Activated T-helper 1 cell treated with anti-CD3 and anti-CD28 coated beads, Interleukin-12 subunit alpha, Interleukin-12 subunit beta, Interleukin-2, Interleukin-4 antibody, amounts not matched to agents 30 ng/mL and 10 ng/mL and 1 ng/mL, durations not matched to agents 14 hours and 24 hours and 36 hours (primary cell): ENCODE measurements around the gene PPP2R3A. TPM values are rescaled to one million over a fixed set of nuclear protein-coding genes. Genes with fewer than 3 reads are reported as not detected.
"Not testable (repeated sequence)": the region's sequence is repeated elsewhere in the genome, so short reads cannot be mapped to it uniquely, and the experiment has no call there.

Source experiments
- DNase-seq: peaks from one replicate; pipeline ENCODE4 v3.0.0; 2021; ENCODE audit warnings: low spot score
- H3K27ac Mint-ChIP-seq: one replicate; pipeline ENCODE4 v1.8.0; 2021; ENCODE audit warnings: mild to moderate bottlenecking, mixed read lengths
- H3K27me3 Mint-ChIP-seq: one replicate; pipeline ENCODE4 v1.8.0; 2022; ENCODE audit warnings: mild to moderate bottlenecking, moderate library complexity, mixed read lengths; ENCODE audit not compliant: insufficient read depth
- H3K36me3 Mint-ChIP-seq: one replicate; pipeline ENCODE4 v1.8.0; 2021; ENCODE audit warnings: low read depth, mixed read lengths
- H3K4me1 Mint-ChIP-seq: one replicate; pipeline ENCODE4 v1.8.0; 2021; ENCODE audit warnings: low read depth, mixed read lengths
- H3K4me3 Mint-ChIP-seq: one replicate; pipeline ENCODE4 v1.8.0; 2021; ENCODE audit warnings: mild to moderate bottlenecking, moderate library complexity, mixed read lengths
- H3K9me3 Mint-ChIP-seq: one replicate; pipeline ENCODE4 v1.8.0; 2021; ENCODE audit warnings: mixed read lengths
- intact Hi-C: fragments of 100-400 bp; cut with micrococcal nuclease; formaldehyde crosslinking; loops from one replicate; pipeline ENCODE4 v1.15.1; 2024
- total RNA-seq: library from RNA; stranded (reverse); gene quantifications from 2 replicates; pipeline ENCODE4 v1.2.3, GENCODE V29; 2022

PPP2R3A gene
- total RNA-seq, 1 donor from 2014 or later, result not detected

DNA sequence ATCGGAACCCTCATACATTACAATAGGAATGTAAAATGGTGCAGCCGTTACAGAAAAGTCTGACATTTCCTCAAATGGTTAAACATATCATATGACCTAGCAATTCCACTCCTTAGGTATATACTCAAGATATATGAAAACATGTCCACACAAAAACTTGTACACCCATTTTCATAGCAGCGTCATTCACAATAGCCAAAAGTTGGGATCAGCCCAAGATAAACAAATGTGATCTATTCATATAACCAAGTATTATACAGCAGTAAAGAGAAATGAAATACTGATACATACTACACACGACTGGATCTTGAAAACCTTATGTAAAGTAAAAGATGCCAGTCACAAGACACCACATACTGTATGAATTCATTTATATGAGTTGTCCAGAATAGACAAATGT is 128.2 kb downstream of the PPP2R3A start:
- H3K4me1 Mint-ChIP-seq, result no peaks in the 10 kb centered on the region
- H3K4me3 Mint-ChIP-seq, result no peak overlapping the region
- H3K9me3 Mint-ChIP-seq, result no peaks in the 10 kb centered on the region
- H3K36me3 Mint-ChIP-seq, result no peaks in the 10 kb centered on the region
- intact Hi-C loops, result no loop called here
- no peak for DNase-seq
- H3K27me3 Mint-ChIP-seq, result peaks cover 15% of the 10 kb centered on the region
- H3K27ac Mint-ChIP-seq, result no peak overlapping the region

- intact Hi-C loops, result no loop called here
- Mint-ChIP-seq H3K27ac (no peak overlapping the region), H3K36me3 (no peaks in the 10 kb centered on the region), H3K9me3 (no peaks in the 10 kb centered on the region), H3K4me3 (no peak overlapping the region), H3K27me3 (peaks cover 14% of the 10 kb centered on the region), H3K4me1 (peaks cover 14% of the 10 kb centered on the region)
- DNase-seq, result no peak
Observed at GRCh38 chr3:136105044-136105443, 139.5 kb downstream of the PPP2R3A start.

DNA sequence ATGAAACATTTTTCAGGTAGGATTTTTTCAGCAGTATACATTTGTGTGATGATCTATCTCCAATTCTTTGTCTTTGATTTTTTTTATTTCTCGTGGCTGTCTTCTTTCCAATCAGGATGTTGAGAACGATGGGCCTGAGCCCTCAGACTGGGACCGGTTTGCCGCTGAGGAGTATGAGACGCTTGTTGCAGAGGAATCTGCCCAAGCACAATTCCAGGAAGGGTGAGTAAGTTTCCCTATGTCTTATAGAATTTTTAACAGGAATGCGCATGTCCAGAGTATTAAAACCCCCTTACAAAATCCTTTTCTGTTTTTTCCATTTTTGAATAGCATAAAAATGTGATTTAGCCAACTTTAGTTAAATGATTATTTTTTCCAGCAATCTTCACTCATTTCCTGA is 140.6 kb downstream of the PPP2R3A start:
- H3K9me3 Mint-ChIP-seq, result no peaks in the 10 kb centered on the region
- H3K36me3 Mint-ChIP-seq, result no peaks in the 10 kb centered on the region
- peaks cover 16% of the 10 kb centered on the region for H3K4me1 Mint-ChIP-seq
- no peak overlapping the region for H3K4me3 Mint-ChIP-seq
- DNase-seq, result no peak
- peaks cover 20% of the 10 kb centered on the region for H3K27me3 Mint-ChIP-seq
- H3K27ac Mint-ChIP-seq, result no peak overlapping the region
- intact Hi-C loops, result no loop called here

GRCh38 chr3:136109499-136109898 is 144.0 kb downstream of the PPP2R3A start:
- Mint-ChIP-seq H3K4me1 (peaks cover 16% of the 10 kb centered on the region), H3K9me3 (no peaks in the 10 kb centered on the region), H3K27ac (no peak overlapping the region), H3K27me3 (peaks cover 26% of the 10 kb centered on the region), H3K36me3 (no peaks in the 10 kb centered on the region), H3K4me3 (no peak overlapping the region)
- no peak for DNase-seq
- intact Hi-C loops, result no loop called here

- no peaks in the 10 kb centered on the region for H3K9me3 Mint-ChIP-seq
- no peaks in the 10 kb centered on the region for H3K36me3 Mint-ChIP-seq
- no peak overlapping the region for H3K4me3 Mint-ChIP-seq
- no peak overlapping the region for H3K27ac Mint-ChIP-seq
- H3K27me3 Mint-ChIP-seq, result peaks cover 28% of the 10 kb centered on the region
- intact Hi-C loops, result no loop called here
- DNase-seq, result no peak
- peaks cover 16% of the 10 kb centered on the region for H3K4me1 Mint-ChIP-seq
Observed at GRCh38 chr3:136110481-136110880, 145.0 kb downstream of the PPP2R3A start.

GRCh38 chr3:136114421-136114820 is 148.9 kb downstream of the PPP2R3A start:
- Mint-ChIP-seq H3K9me3 (peaks cover 6% of the 10 kb centered on the region), H3K4me1 (peaks cover 9% of the 10 kb centered on the region), H3K27me3 (peaks cover 34% of the 10 kb centered on the region), H3K27ac (no peak overlapping the region), H3K36me3 (no peaks in the 10 kb centered on the region), H3K4me3 (no peak overlapping the region)
- no peak for DNase-seq
- intact Hi-C loops, result no loop called here

- H3K27ac Mint-ChIP-seq, H3K36me3 Mint-ChIP-seq, H3K4me1 Mint-ChIP-seq, DNase-seq, H3K4me3 Mint-ChIP-seq, H3K9me3 Mint-ChIP-seq, intact Hi-C loops: not testable (repeated sequence)
- peaks cover 21% of the 10 kb centered on the region for H3K27me3 Mint-ChIP-seq
Observed at GRCh38 chr3:136119332-136119731, 153.8 kb downstream of the PPP2R3A start.

DNA sequence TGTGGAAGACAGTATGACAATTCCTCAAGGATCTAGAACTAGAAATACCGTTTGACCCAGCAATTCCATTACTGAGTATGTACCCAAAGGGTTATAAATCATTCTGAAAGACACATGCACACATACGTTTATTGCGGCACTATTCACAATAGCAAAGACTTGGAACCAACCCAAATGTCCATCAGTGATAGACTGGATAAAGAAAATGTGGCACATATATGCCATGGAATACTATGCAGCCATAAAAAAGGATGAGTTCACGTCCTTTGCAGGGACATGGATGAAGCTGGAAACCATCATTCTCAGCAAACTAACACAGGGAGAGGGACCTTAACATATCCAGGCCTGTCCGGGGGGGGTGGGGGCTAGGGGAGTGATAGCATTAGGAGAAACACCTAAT is 154.3 kb downstream of the PPP2R3A start:
- H3K36me3 Mint-ChIP-seq, intact Hi-C loops, H3K4me1 Mint-ChIP-seq, DNase-seq, H3K9me3 Mint-ChIP-seq, H3K4me3 Mint-ChIP-seq, H3K27ac Mint-ChIP-seq: not testable (repeated sequence)
- peaks cover 21% of the 10 kb centered on the region for H3K27me3 Mint-ChIP-seq

DNA sequence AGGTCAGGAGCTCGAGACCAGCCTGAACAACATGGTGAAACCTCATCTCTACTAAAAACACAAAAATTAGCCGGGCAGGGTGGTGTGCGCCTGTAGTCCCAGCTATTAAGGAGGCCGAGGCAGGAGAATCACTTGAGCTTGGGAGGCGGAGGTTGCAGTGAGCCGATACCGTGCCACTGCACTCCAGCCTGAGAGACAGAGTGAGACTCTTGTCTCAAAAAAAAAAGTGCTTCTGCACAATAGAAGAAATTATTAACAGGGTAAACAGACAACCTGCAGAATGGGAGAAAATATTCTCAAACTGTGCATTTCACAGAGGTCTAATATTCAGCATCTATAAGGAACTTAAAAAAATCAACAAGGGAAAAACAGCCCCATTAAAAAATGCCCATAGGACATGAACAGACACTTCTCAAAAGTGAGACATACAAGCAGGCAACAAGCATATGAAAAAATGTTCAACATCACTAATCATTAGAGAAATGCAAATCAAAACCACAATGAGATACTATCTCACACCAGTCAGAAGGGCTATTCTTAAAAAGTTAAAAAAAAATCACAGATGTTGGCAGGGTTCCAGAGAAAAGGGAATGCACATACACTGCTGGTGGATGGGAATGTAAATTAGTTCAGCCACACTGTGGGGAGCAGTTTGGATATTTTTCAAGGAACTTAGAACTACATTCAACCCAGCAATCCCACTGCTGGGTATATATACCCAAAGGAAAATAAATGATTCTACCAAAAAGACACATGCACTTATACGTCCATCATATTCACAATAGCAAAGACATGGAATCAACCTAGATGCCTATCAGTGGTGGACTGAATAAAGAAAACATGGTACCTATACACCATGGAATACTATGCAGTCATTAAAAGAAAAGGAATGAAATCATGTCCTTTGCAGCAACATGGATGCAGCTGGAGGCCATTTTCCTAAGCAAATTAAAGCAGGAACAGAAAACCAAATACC is 155.1 kb downstream of the PPP2R3A start:
- Mint-ChIP-seq H3K27ac (no peak overlapping the region), H3K4me1 (no peaks in the 10 kb centered on the region), H3K4me3 (no peak overlapping the region), H3K36me3 (no peaks in the 10 kb centered on the region), H3K9me3 (peaks cover 6% of the 10 kb centered on the region), H3K27me3 (peaks cover 18% of the 10 kb centered on the region)
- DNase-seq, result no peak
- intact Hi-C loops, result no loop called here

DNA sequence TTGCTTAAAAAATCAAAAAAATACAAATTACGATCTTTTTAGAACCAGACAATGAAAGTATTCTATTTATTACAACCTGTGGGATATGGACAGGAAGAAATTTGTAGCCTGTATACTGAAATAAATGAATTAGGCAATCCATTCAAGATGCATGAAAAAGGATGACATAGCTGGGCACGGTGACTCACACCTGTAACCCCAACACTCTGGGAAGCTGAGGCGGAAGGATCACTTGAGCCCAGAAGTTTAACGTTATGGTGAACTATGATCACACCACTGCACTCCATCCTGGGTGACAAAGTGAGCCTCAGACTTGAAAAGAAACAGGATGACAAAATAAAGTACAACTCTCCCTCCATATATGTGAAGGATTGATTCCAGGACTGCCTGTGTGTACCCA is 156.5 kb downstream of the PPP2R3A start:
- H3K27ac Mint-ChIP-seq, result no peak overlapping the region
- no peak for DNase-seq
- intact Hi-C loops, result no loop called here
- peaks cover 3% of the 10 kb centered on the region for H3K9me3 Mint-ChIP-seq
- H3K4me3 Mint-ChIP-seq, result no peak overlapping the region
- H3K36me3 Mint-ChIP-seq, result no peaks in the 10 kb centered on the region
- no peaks in the 10 kb centered on the region for H3K4me1 Mint-ChIP-seq
- H3K27me3 Mint-ChIP-seq, result peaks cover 9% of the 10 kb centered on the region

GRCh38 chr3:136131647-136132046 is 166.1 kb downstream of the PPP2R3A start:
- H3K4me1 Mint-ChIP-seq, H3K27me3 Mint-ChIP-seq, H3K4me3 Mint-ChIP-seq, intact Hi-C loops, H3K36me3 Mint-ChIP-seq, H3K9me3 Mint-ChIP-seq, H3K27ac Mint-ChIP-seq, DNase-seq: not testable (repeated sequence)

- Mint-ChIP-seq H3K4me1 (peaks cover 8% of the 10 kb centered on the region), H3K9me3 (no peaks in the 10 kb centered on the region), H3K36me3 (no peaks in the 10 kb centered on the region), H3K27ac (no peak overlapping the region), H3K27me3 (no peaks in the 10 kb centered on the region), H3K4me3 (no peak overlapping the region)
- intact Hi-C loops, result no loop called here
- no peak for DNase-seq
Observed at GRCh38 chr3:136134091-136134490, 168.6 kb downstream of the PPP2R3A start.

GRCh38 chr3:136135039-136135802 is 169.7 kb downstream of the PPP2R3A start:
- H3K9me3 Mint-ChIP-seq, result no peaks in the 10 kb centered on the region
- H3K36me3 Mint-ChIP-seq, result no peaks in the 10 kb centered on the region
- peaks cover 8% of the 10 kb centered on the region for H3K4me1 Mint-ChIP-seq
- no peak overlapping the region for H3K4me3 Mint-ChIP-seq
- intact Hi-C loops, result no loop called here
- no peak overlapping the region for H3K27ac Mint-ChIP-seq
- H3K27me3 Mint-ChIP-seq, result no peaks in the 10 kb centered on the region
- no peak for DNase-seq
